Activated CD4-positive, alpha-beta T cell treated with anti-CD3 and anti-CD28 coated beads, Interleukin-2, amount 10 ng/mL, durations not matched to agents 24 days and 14 days (primary cell): ENCODE results near the gene SELENOI. TPM values are rescaled to one million over a fixed set of nuclear protein-coding genes. Genes with fewer than 3 reads are reported as not detected.

Source experiments
- DNase-seq: peaks from one replicate; pipeline ENCODE4 v3.0.0; 2022
- H3K27ac Mint-ChIP-seq: one replicate; pipeline ENCODE4 v1.8.0; 2022; ENCODE audit warnings: mild to moderate bottlenecking, mixed read lengths
- H3K27me3 Mint-ChIP-seq: one replicate; pipeline ENCODE4 v1.8.0; 2022; ENCODE audit warnings: mixed read lengths
- H3K36me3 Mint-ChIP-seq: one replicate; pipeline ENCODE4 v1.8.0; 2022; ENCODE audit warnings: low read depth, mild to moderate bottlenecking, mixed read lengths
- H3K4me1 Mint-ChIP-seq: one replicate; pipeline ENCODE4 v1.8.0; 2021; ENCODE audit warnings: mixed read lengths
- H3K4me3 Mint-ChIP-seq: one replicate; pipeline ENCODE4 v1.8.0; 2022; ENCODE audit warnings: mild to moderate bottlenecking, moderate library complexity, mixed read lengths
- H3K9me3 Mint-ChIP-seq: one replicate; pipeline ENCODE4 v1.8.0; 2021; ENCODE audit warnings: mixed read lengths
- intact Hi-C: fragments of 100-400 bp; cut with micrococcal nuclease; formaldehyde crosslinking; loops from one replicate; pipeline ENCODE4 v1.15.1; 2023
- total RNA-seq: library from RNA; stranded (reverse); gene quantifications from 2 replicates; pipeline ENCODE4 v1.2.3, GENCODE V29; 2022

Gene SELENOI
- total RNA-seq, 1 donor from 2014 or later, result 68.8 TPM

GRCh38 chr2:26394694-26395093 is 48.8 kb downstream of the SELENOI start:
- no peaks in the 10 kb centered on the region for H3K27me3 Mint-ChIP-seq
- intact Hi-C loops, result loop anchor here (10.0 kb wide), 1 partner anchor 50 kb away; the partner anchor contains the start of genes ADGRF3 and SELENOI
- H3K36me3 Mint-ChIP-seq, result peaks cover 22% of the 10 kb centered on the region
- H3K27ac Mint-ChIP-seq, result no peak overlapping the region
- no peaks in the 10 kb centered on the region for H3K9me3 Mint-ChIP-seq
- H3K4me1 Mint-ChIP-seq, result peaks cover 13% of the 10 kb centered on the region
- no peak overlapping the region for H3K4me3 Mint-ChIP-seq
- DNase-seq, result peak; percentile 27

GRCh38 chr2:26395394-26395793 is 49.5 kb downstream of the SELENOI start:
- Mint-ChIP-seq H3K27ac (no peak overlapping the region), H3K4me3 (no peak overlapping the region), H3K9me3 (no peaks in the 10 kb centered on the region), H3K36me3 (peaks cover 17% of the 10 kb centered on the region), H3K27me3 (no peaks in the 10 kb centered on the region), H3K4me1 (peaks cover 17% of the 10 kb centered on the region)
- intact Hi-C loops, result loop anchor here (10.0 kb wide), 1 partner anchor 51 kb away; the partner anchor contains the start of genes ADGRF3 and SELENOI
- peak; percentile 50 for DNase-seq

GRCh38 chr2:26396734-26397298 is 50.9 kb downstream of the SELENOI start:
- DNase-seq, result peak; percentile 63
- no peaks in the 10 kb centered on the region for H3K9me3 Mint-ChIP-seq
- H3K4me1 Mint-ChIP-seq, result peaks cover 19% of the 10 kb centered on the region
- peaks cover 3% of the 10 kb centered on the region for H3K27me3 Mint-ChIP-seq
- peak overlapping the region; percentile 22 for H3K27ac Mint-ChIP-seq
- no peak overlapping the region for H3K4me3 Mint-ChIP-seq
- H3K36me3 Mint-ChIP-seq, result peaks cover 10% of the 10 kb centered on the region
- intact Hi-C loops, result loop anchor here (10.0 kb wide), 1 partner anchor 52 kb away; the partner anchor contains the start of genes ADGRF3 and SELENOI

GRCh38 chr2:26399771-26400376 is 53.9 kb downstream of the SELENOI start:
- Mint-ChIP-seq H3K27me3 (peaks cover 3% of the 10 kb centered on the region), H3K36me3 (peaks cover 1% of the 10 kb centered on the region), H3K4me3 (no peak overlapping the region), H3K27ac (no peak overlapping the region), H3K9me3 (no peaks in the 10 kb centered on the region), H3K4me1 (peaks cover 19% of the 10 kb centered on the region)
- no peak for DNase-seq
- intact Hi-C loops, result loop anchor here (10.0 kb wide), 1 partner anchor 55 kb away; the partner anchor contains the start of genes ADGRF3 and SELENOI

- intact Hi-C loops, result no loop called here
Observed at GRCh38 chr2:26400723-26401122, 54.8 kb downstream of the SELENOI start.

GRCh38 chr2:26401739-26402541 is 56.0 kb downstream of the SELENOI start, which contains the start of gene DRC1:
Gene DRC1 (plus strand): TSS chr2:26401920. CDS start chr2:26401990, 70 bp downstream.
- peak; percentile 85 for DNase-seq
- H3K36me3 Mint-ChIP-seq, result no peaks in the 10 kb centered on the region
- H3K27me3 Mint-ChIP-seq, result peaks cover 4% of the 10 kb centered on the region
- intact Hi-C loops, result no loop called here
- no peak within 1 kb of the TSS for H3K27ac Mint-ChIP-seq
- peaks cover 9% of the 10 kb centered on the region for H3K4me1 Mint-ChIP-seq
- no peak within 1 kb of the TSS for H3K4me3 Mint-ChIP-seq
- H3K9me3 Mint-ChIP-seq, result no peaks in the 10 kb centered on the region

More at GRCh38 chr2:26400723-26401122, 54.8 kb downstream of the SELENOI start:
- Mint-ChIP-seq H3K27me3 (peaks cover 3% of the 10 kb centered on the region), H3K36me3 (no peaks in the 10 kb centered on the region), H3K4me1 (peaks cover 19% of the 10 kb centered on the region), H3K9me3 (no peaks in the 10 kb centered on the region), H3K4me3 (no peak overlapping the region), H3K27ac (no peak overlapping the region)
- no peak for DNase-seq

- Mint-ChIP-seq H3K4me3 (no peak overlapping the region), H3K4me1 (peaks cover 12% of the 10 kb centered on the region), H3K36me3 (peaks cover 1% of the 10 kb centered on the region), H3K9me3 (peaks cover 3% of the 10 kb centered on the region), H3K27me3 (peaks cover 10% of the 10 kb centered on the region), H3K27ac (no peak overlapping the region)
- DNase-seq, result no peak
- intact Hi-C loops, result no loop called here
Observed at GRCh38 chr2:26407526-26407925, 61.6 kb downstream of the SELENOI start.

GRCh38 chr2:26409785-26410184 is 63.8 kb downstream of the SELENOI start:
- Mint-ChIP-seq H3K9me3 (peaks cover 3% of the 10 kb centered on the region), H3K4me1 (peaks cover 14% of the 10 kb centered on the region), H3K4me3 (no peak overlapping the region), H3K27me3 (peaks cover 12% of the 10 kb centered on the region), H3K36me3 (peaks cover 1% of the 10 kb centered on the region), H3K27ac (no peak overlapping the region)
- DNase-seq, result no peak
- intact Hi-C loops, result loop anchor here (10.0 kb wide), 1 partner anchor 95 kb away; no protein-coding TSS in a partner anchor

- Mint-ChIP-seq H3K27me3 (peaks cover 13% of the 10 kb centered on the region), H3K36me3 (peaks cover 1% of the 10 kb centered on the region), H3K4me3 (no peak overlapping the region), H3K4me1 (peaks cover 14% of the 10 kb centered on the region), H3K27ac (no peak overlapping the region), H3K9me3 (peaks cover 3% of the 10 kb centered on the region)
- intact Hi-C loops, result loop anchor here (10.0 kb wide), 1 partner anchor 94 kb away; no protein-coding TSS in a partner anchor
- no peak for DNase-seq
Observed at GRCh38 chr2:26410764-26411243, 64.9 kb downstream of the SELENOI start.

GRCh38 chr2:26411419-26411818 is 65.5 kb downstream of the SELENOI start:
- peaks cover 13% of the 10 kb centered on the region for H3K27me3 Mint-ChIP-seq
- peak overlapping the region; percentile 65 for H3K4me3 Mint-ChIP-seq
- H3K9me3 Mint-ChIP-seq, result peaks cover 3% of the 10 kb centered on the region
- peaks cover 1% of the 10 kb centered on the region for H3K36me3 Mint-ChIP-seq
- intact Hi-C loops, result loop anchor here (10.0 kb wide), 1 partner anchor 93 kb away; no protein-coding TSS in a partner anchor
- no peak overlapping the region for H3K27ac Mint-ChIP-seq
- H3K4me1 Mint-ChIP-seq, result peaks cover 14% of the 10 kb centered on the region
- no peak for DNase-seq

- peaks cover 14% of the 10 kb centered on the region for H3K4me1 Mint-ChIP-seq
- DNase-seq, result peak; percentile 76
- H3K36me3 Mint-ChIP-seq, result peaks cover 1% of the 10 kb centered on the region
- H3K9me3 Mint-ChIP-seq, result peaks cover 3% of the 10 kb centered on the region
- peak overlapping the region; percentile 65 for H3K4me3 Mint-ChIP-seq
- H3K27me3 Mint-ChIP-seq, result peaks cover 16% of the 10 kb centered on the region
- peak overlapping the region; percentile 26 for H3K27ac Mint-ChIP-seq
- intact Hi-C loops, result loop anchor here (10.0 kb wide), 1 partner anchor 93 kb away; no protein-coding TSS in a partner anchor
Observed at GRCh38 chr2:26412091-26412673, 66.2 kb downstream of the SELENOI start.

- Mint-ChIP-seq H3K27me3 (peaks cover 16% of the 10 kb centered on the region), H3K4me3 (no peak overlapping the region), H3K27ac (no peak overlapping the region), H3K4me1 (peaks cover 14% of the 10 kb centered on the region), H3K36me3 (peaks cover 1% of the 10 kb centered on the region), H3K9me3 (peaks cover 3% of the 10 kb centered on the region)
- intact Hi-C loops, result loop anchor here (10.0 kb wide), 1 partner anchor 90 kb away; no protein-coding TSS in a partner anchor
- DNase-seq, result no peak
Observed at GRCh38 chr2:26414311-26414710, 68.4 kb downstream of the SELENOI start.

- no peak for DNase-seq
- intact Hi-C loops, result no loop called here
- no peaks in the 10 kb centered on the region for H3K4me1 Mint-ChIP-seq
- H3K36me3 Mint-ChIP-seq, result no peaks in the 10 kb centered on the region
- H3K4me3 Mint-ChIP-seq, result no peak overlapping the region
- peaks cover 23% of the 10 kb centered on the region for H3K27me3 Mint-ChIP-seq
- no peaks in the 10 kb centered on the region for H3K9me3 Mint-ChIP-seq
- H3K27ac Mint-ChIP-seq, result no peak overlapping the region
Observed at GRCh38 chr2:26421961-26422360, 76.0 kb downstream of the SELENOI start.
